ENCODE measurements around the gene SCEL.

GRCh38 chr13:77521194-77521593, 14.3 kb upstream of the SCEL start:
- TF ChIP-seq CTCF (IDR thresholded peaks at IDR 0.05 in 8 of 11, conservative IDR thresholded peaks at IDR 0.05 in 3 of 11) (no peak), POLR2A (IDR thresholded peaks at IDR 0.05) (no peak), POLR2AphosphoS5 (IDR thresholded peaks at IDR 0.05) (no peak)
